ENCODE measurements around the gene HSPA12B.

Gene HSPA12B

DNA sequence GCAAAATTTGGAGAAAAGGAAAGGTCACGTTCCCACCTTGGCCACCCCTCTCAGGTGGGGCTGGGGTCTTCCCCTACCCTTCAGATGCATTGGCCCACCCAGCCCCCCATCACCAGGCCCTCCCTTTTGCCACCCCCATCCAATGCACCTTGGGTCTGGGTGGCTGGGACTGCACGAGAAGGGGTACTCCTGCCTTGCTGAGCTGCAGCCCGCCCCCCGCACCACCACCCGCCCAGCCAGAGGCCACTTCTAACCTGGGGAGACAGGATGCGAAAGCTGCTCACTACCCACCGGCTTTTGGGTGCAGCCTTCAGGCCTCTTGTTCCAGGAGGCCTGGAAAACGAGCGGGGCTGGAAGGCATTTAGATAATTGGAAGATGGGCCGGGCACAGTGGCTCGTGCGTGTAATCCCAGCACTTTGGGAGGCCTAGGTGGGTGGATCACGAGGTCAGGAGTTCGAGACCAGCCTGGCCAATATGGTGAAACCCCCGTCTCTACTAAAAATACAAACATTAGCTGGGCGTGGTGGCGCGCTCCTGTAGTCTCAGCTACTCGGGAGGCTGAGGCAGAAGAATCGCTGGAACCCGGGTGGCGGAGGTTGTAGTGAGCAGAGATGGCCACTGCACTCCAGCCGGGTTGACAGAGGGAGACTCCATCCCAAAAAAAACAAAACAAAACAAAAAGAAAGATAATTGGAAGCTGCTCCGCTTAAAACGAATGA, 62.4 kb downstream of the HSPA12B start:
- TF ChIP-seq EZH2phosphoT487 (IDR thresholded peaks at IDR 0.05; ENCODE audit: borderline replicate concordance, low read length): no peak
- TF ChIP-seq, protein P1, sequence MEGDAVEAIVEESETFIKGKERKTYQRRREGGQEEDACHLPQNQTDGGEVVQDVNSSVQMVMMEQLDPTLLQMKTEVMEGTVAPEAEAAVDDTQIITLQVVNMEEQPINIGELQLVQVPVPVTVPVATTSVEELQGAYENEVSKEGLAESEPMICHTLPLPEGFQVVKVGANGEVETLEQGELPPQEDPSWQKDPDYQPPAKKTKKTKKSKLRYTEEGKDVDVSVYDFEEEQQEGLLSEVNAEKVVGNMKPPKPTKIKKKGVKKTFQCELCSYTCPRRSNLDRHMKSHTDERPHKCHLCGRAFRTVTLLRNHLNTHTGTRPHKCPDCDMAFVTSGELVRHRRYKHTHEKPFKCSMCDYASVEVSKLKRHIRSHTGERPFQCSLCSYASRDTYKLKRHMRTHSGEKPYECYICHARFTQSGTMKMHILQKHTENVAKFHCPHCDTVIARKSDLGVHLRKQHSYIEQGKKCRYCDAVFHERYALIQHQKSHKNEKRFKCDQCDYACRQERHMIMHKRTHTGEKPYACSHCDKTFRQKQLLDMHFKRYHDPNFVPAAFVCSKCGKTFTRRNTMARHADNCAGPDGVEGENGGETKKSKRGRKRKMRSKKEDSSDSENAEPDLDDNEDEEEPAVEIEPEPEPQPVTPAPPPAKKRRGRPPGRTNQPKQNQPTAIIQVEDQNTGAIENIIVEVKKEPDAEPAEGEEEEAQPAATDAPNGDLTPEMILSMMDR (IDR thresholded peaks at IDR 0.05; ENCODE audit: low read depth, low read length, poor library complexity, severe bottlenecking): no peak
- peak overlapping the region; percentile 67 for H3K4me2 ChIP-seq (ENCODE audit: low read length)
- H4K20me1 ChIP-seq (ENCODE audit: control insufficient read depth, insufficient read depth, low read depth, low read length): no peaks in the 10 kb centered on the region
- H3K27me3 ChIP-seq (ENCODE audit: control insufficient read depth, low read length): no peaks in the 10 kb centered on the region
- H3K36me3 ChIP-seq (ENCODE audit: control insufficient read depth, low read length): peaks cover 10% of the 10 kb centered on the region
- H3K79me2 ChIP-seq (ENCODE audit: control insufficient read depth, low read length): peaks cover 26% of the 10 kb centered on the region
- H3K4me1 ChIP-seq (ENCODE audit: control insufficient read depth, low read length): peaks cover 49% of the 10 kb centered on the region
- H3K4me3 ChIP-seq (ENCODE audit: low read length): peak overlapping the region; percentile 75
- H3K27ac ChIP-seq (ENCODE audit: low read depth, low read length): no peak overlapping the region
- peaks cover 17% of the 10 kb centered on the region for H3F3A ChIP-seq (ENCODE audit: control insufficient read depth, insufficient read depth)
- H3K9me3 ChIP-seq (ENCODE audit: control insufficient read depth, insufficient read depth, low read length): no peaks in the 10 kb centered on the region
- no peaks in the 10 kb centered on the region for H3K9me2 ChIP-seq (replicated peaks; ENCODE audit: control insufficient read depth, low read length)

DNA sequence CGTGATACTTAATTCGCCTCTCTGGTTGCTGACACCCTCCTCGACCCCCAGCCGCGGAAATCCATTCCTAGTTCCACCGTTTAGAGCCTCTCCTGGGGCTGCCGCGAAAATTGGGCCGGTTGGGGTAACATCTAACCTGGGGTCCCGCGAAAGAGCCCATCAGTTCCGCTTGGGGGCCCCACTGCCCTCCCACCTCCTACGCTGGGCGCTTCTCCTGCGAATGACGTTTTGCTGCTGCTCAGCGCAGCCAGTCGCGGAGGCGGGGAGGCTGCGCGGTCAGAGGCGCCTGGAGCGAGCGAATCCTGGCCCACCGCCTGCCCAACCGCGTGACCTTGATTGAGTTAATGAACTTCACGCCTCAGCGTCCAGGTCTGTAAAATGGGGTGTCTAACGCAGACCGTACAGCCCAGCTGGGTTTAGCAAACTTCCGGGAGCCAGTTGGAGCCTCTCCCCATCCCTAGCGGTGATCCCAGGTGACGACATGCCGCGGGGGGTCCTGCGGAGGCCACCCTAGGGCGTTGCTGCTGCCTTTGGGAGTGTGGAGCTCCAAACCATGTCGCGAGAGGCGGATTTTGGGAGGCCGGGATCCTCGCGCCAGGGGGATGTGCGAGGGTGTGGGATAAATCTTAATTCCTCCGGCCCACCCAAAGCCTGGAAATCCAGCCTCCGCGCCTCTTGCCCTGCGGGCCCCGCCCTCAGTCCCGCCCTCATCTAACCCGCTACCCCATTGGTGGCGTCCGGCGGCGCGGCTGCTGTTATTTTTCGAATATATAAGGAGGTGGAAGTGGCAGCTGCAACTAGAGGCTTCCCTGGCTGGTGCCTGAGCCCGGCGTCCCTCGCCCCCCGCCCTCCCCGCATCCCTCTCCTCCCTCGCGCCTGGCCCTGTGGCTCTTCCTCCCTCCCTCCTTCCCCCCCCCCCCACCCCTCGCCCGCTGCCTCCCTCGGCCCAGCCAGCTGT, 63.3 kb downstream of the HSPA12B start, which contains the start of gene CDC25B:
Gene CDC25B (plus strand): TSS at position 800 of the 958 bp plus-strand sequence. CDS start 222 bp downstream, outside the sequence.
- TF ChIP-seq, protein P1 (IDR thresholded peaks at IDR 0.05; ENCODE audit: low read depth, low read length, poor library complexity, severe bottlenecking): peak; percentile 58
- no peak for TF ChIP-seq EZH2phosphoT487 (IDR thresholded peaks at IDR 0.05; ENCODE audit: borderline replicate concordance, low read length)
- Histone ChIP-seq H4K20me1 (ENCODE audit: control insufficient read depth, insufficient read depth, low read depth, low read length) (no peaks in the 10 kb centered on the region), H3K36me3 (ENCODE audit: control insufficient read depth, low read length) (peaks cover 19% of the 10 kb centered on the region), H3K9me2 (replicated peaks; ENCODE audit: control insufficient read depth, low read length) (no peaks in the 10 kb centered on the region), H3K79me2 (ENCODE audit: control insufficient read depth, low read length) (peaks cover 26% of the 10 kb centered on the region), H3K9me3 (ENCODE audit: control insufficient read depth, insufficient read depth, low read length) (no peaks in the 10 kb centered on the region), H3K4me3 (ENCODE audit: low read length) (peak within 1 kb of the TSS; percentile 75), H3K4me1 (ENCODE audit: control insufficient read depth, low read length) (peaks cover 57% of the 10 kb centered on the region), H3F3A (ENCODE audit: control insufficient read depth, insufficient read depth) (peaks cover 17% of the 10 kb centered on the region), H3K27me3 (ENCODE audit: control insufficient read depth, low read length) (no peaks in the 10 kb centered on the region), H3K27ac (ENCODE audit: low read depth, low read length) (peak within 1 kb of the TSS; percentile 49), H3K4me2 (ENCODE audit: low read length) (peak within 1 kb of the TSS; percentile 83)

DNA sequence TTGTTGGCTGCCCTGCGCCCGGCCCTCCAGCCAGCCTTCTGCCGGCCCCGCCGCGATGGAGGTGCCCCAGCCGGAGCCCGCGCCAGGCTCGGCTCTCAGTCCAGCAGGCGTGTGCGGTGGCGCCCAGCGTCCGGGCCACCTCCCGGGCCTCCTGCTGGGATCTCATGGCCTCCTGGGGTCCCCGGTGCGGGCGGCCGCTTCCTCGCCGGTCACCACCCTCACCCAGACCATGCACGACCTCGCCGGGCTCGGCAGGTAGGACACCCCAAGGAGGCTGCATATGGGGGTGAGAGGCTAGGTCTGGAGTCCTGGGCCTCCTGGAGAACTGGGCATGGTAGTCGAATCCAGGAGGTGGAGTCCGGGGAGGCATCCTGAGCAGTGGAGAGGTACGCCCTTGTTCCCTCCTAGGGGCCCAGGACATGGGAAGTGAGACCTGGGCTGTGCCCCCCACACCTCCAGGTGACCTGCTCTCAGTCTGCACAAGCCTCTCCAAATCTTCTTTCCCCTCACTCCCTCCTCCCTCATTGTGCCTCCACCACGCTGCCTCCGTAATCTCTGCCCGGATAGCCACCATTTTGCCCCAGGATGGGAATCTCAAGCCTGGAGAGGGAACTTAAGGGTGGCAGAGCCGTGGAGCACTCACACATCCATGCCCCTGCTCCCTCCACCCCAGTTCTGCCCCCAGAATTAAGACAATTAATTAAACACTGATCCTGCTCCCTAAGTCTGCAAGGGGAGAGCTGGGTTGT, 64.2 kb downstream of the HSPA12B start:
- Histone ChIP-seq H3K9me2 (replicated peaks; ENCODE audit: control insufficient read depth, low read length) (no peaks in the 10 kb centered on the region), H3F3A (ENCODE audit: control insufficient read depth, insufficient read depth) (peaks cover 13% of the 10 kb centered on the region; the same call in 1 of the 2 replicates), H3K4me1 (ENCODE audit: control insufficient read depth, low read length) (peaks cover 57% of the 10 kb centered on the region), H3K4me3 (ENCODE audit: low read length) (peak overlapping the region; percentile 75), H3K27me3 (ENCODE audit: control insufficient read depth, low read length) (no peaks in the 10 kb centered on the region), H3K36me3 (ENCODE audit: control insufficient read depth, low read length) (peaks cover 27% of the 10 kb centered on the region), H3K9me3 (ENCODE audit: control insufficient read depth, insufficient read depth, low read length) (no peaks in the 10 kb centered on the region), H3K4me2 (ENCODE audit: low read length) (peak overlapping the region; percentile 83), H3K27ac (ENCODE audit: low read depth, low read length) (no peak overlapping the region), H4K20me1 (ENCODE audit: control insufficient read depth, insufficient read depth, low read depth, low read length) (no peaks in the 10 kb centered on the region), H3K79me2 (ENCODE audit: control insufficient read depth, low read length) (peaks cover 26% of the 10 kb centered on the region)
- TF ChIP-seq, protein P1 (IDR thresholded peaks at IDR 0.05; ENCODE audit: low read depth, low read length, poor library complexity, severe bottlenecking): no peak
- no peak for TF ChIP-seq EZH2phosphoT487 (IDR thresholded peaks at IDR 0.05; ENCODE audit: borderline replicate concordance, low read length)
